Transverse colon (tissue), 4 donors: ENCODE measurements around the gene TOLLIP. TPM values are rescaled to one million over a fixed set of nuclear protein-coding genes. Genes with fewer than 3 reads are reported as not detected.

ENCODE experiments used
- DNase-seq: peaks from one replicate; pipeline ENCODE4 v3.0.0-alpha.2; 2019
- H3K27ac ChIP-seq, 4 donors: fragments of 200-600 bp; sonication (generic); 2 replicates each; pipeline ENCODE4 v1.5.1; 2016 to 2018; ENCODE audit warnings: inconsistent platforms in 4 of 4
- H3K27me3 ChIP-seq: fragments of 200-600 bp; sonication (generic); 2 replicates; pipeline ENCODE4 v1.5.1; 2017; ENCODE audit warnings: inconsistent platforms
- H3K36me3 ChIP-seq, 4 donors: fragments of 200-600 bp; sonication (generic); 2 replicates each; pipeline ENCODE4 v1.5.1; 2017 to 2019; ENCODE audit warnings: inconsistent platforms in 4 of 4
- H3K4me1 ChIP-seq, 4 donors: fragments of 200-600 bp; sonication (generic); 2 replicates each; pipeline ENCODE4 v1.5.1; 2017 to 2020; ENCODE audit warnings: inconsistent platforms in 4 of 4
- H3K4me3 ChIP-seq, 4 donors: fragments of 200-600 bp; sonication (generic); 1 replicate in 1 of 4; 2 replicates in 3 of 4; pipeline versions ENCODE4 v1.5.1 to v1.6.1; 2017 to 2019; ENCODE audit warnings: inconsistent platforms in 4 of 4
- H3K9me3 ChIP-seq, 2 donors: fragments of 200-600 bp; sonication (generic); 2 replicates each; pipeline ENCODE4 v1.5.1; 2017 to 2019; ENCODE audit warnings: inconsistent platforms in 2 of 2
- EP300 ChIP-seq: sonication (generic); formaldehyde crosslinking; IDR thresholded peaks from one replicate; pipeline ENCODE4 v1.6.1; 2017; ENCODE audit warnings: antibody characterized with exemption, low read depth
- POLR2A ChIP-seq: fragments of 450-650 bp; IDR thresholded peaks from one replicate; pipeline ENCODE4 v1.6.1; 2016; ENCODE audit warnings: antibody characterized with exemption, mild to moderate bottlenecking, moderate library complexity
- POLR2AphosphoS5 ChIP-seq, 3 donors: sonication (generic); formaldehyde crosslinking; IDR thresholded peaks; one replicate each; pipeline ENCODE4 v1.6.1; 2016; ENCODE audit warnings: antibody characterized with exemption in 3 of 3
- WGBS, 2 donors: methylation state at CpG; one replicate each; pipeline ENCODE4 v1.1.5; 2018; ENCODE audit warnings: low coverage in 1 of 2; 5-methylcytosine and 5-hydroxymethylcytosine counted together
- in situ Hi-C, 4 donors: fragments of 200-750 bp; cut with MboI; loops; one replicate each; pipeline versions ENCODE4 v1.15.0 to v1.15.1; 2017; ENCODE audit warnings: low sequenced_read_pairs in 3 of 4, low pct_ligation_motif_present in 1 of 4, low pct_unique_long_range_greater_than_20kb in 1 of 4
- intact Hi-C: fragments of 100-400 bp; cut with DNase I; formaldehyde crosslinking; loops from one replicate; pipeline ENCODE4 v1.15.1; 2023; ENCODE audit warnings: low total_unique reads
- total RNA-seq, 4 donors: library from RNA; depleted of rRNA; stranded (reverse); fragments of >200 nt; gene quantifications; one replicate each; pipeline ENCODE4 v1.1.0, GENCODE V29; 2016
- TF ChIP-seq, protein P1 (sequence below), 5 experiments: fragments of 200-600 bp in 3 of 5; fragments of 450-650 bp in 2 of 5; sonication (generic) in 3 of 5; IDR thresholded peaks; 1 replicate in 2 of 5; 2 replicates in 3 of 5; pipeline ENCODE4 v1.5.1; 2016 to 2017; ENCODE audit warnings: antibody characterized with exemption in 5 of 5, inconsistent platforms in 3 of 5, mild to moderate bottlenecking in 2 of 5, moderate library complexity in 1 of 5

The TOLLIP gene
- total RNA-seq, 4 donors from 2014 or later: 25.9 to 132 (median 50.4) TPM

DNA sequence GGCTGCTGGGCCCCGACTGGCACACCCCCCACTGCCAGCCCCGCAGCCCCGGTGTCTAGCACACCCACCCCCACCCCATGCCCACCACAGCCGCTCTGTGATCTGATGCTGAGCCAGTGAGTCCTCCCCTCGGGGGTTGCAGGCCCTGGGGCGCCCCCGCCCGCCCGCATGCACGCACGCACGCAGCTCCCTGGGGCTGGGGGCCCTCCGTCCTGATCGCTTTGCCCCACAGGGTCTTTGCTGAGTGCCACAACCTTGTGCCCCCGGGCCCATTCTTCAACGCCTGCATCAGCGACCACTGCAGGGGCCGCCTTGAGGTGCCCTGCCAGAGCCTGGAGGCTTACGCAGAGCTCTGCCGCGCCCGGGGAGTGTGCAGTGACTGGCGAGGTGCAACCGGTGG, 54.3 kb downstream of the TOLLIP start:
- Histone ChIP-seq H3K36me3 (no peaks in the 10 kb centered on the region), H3K27me3 (no peaks in the 10 kb centered on the region), H3K27ac (no peak overlapping the region), H3K4me1 (peaks cover 0 to 2% (median 0%) of the 10 kb centered on the region in 4 donors), H3K4me3 (no peak overlapping the region), H3K9me3 (no peaks in the 10 kb centered on the region)
- in situ Hi-C loops: no loop called here
- no peak for DNase-seq
- TF ChIP-seq POLR2AphosphoS5 (IDR thresholded peaks at IDR 0.05) (no peak), EP300 (no peak), POLR2A (no peak)
- TF ChIP-seq, protein P1, sequence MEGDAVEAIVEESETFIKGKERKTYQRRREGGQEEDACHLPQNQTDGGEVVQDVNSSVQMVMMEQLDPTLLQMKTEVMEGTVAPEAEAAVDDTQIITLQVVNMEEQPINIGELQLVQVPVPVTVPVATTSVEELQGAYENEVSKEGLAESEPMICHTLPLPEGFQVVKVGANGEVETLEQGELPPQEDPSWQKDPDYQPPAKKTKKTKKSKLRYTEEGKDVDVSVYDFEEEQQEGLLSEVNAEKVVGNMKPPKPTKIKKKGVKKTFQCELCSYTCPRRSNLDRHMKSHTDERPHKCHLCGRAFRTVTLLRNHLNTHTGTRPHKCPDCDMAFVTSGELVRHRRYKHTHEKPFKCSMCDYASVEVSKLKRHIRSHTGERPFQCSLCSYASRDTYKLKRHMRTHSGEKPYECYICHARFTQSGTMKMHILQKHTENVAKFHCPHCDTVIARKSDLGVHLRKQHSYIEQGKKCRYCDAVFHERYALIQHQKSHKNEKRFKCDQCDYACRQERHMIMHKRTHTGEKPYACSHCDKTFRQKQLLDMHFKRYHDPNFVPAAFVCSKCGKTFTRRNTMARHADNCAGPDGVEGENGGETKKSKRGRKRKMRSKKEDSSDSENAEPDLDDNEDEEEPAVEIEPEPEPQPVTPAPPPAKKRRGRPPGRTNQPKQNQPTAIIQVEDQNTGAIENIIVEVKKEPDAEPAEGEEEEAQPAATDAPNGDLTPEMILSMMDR (IDR thresholded peaks at IDR 0.05): no peak
- WGBS, 2 donors: 91% methylated on average over 19 of the region's 24 CpGs; no CpG with 5 or more reads in 1 of the 2 donors
- intact Hi-C loops: no loop called here

DNA sequence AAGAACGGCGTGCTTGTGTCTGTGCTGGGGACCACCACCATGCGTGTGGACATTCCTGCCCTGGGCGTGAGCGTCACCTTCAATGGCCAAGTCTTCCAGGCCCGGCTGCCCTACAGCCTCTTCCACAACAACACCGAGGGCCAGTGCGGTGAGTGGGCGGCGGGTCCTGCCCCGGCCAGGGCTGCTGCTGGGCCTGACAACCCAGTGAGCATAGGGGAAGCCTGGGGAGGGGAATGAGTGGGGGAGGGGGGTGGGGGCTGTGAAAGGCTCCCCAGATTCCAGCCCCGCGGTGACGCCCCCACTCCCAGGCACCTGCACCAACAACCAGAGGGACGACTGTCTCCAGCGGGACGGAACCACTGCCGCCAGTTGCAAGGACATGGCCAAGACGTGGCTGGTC, 54.7 kb downstream of the TOLLIP start:
- 92% methylated on average over 15 of the region's 19 CpGs; no CpG with 5 or more reads in 1 of the 2 donors for WGBS, 2 donors

DNA sequence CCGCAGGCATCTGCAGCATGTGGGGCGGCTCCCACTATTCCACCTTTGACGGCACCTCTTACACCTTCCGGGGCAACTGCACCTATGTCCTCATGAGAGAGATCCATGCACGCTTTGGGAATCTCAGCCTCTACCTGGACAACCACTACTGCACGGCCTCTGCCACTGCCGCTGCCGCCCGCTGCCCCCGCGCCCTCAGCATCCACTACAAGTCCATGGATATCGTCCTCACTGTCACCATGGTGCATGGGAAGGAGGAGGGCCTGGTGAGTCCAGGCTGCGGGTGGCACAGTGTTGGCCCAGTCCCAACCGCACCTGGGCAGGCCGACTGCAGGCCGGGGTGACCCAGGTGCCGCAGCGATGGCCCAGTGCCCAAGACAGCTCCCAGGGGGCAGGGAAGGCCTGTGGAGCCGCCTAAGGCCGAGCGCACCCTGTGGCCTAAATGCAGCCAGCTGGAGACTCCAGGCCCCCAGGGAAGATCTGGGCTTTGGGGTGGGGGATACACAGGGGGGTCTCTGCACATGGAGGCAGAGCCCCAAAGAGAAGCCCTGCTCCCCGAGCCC, 55.3 kb downstream of the TOLLIP start:
- H3K4me1 ChIP-seq: no peaks in the 10 kb centered on the region
- no peak overlapping the region for H3K4me3 ChIP-seq
- TF ChIP-seq EP300 (no peak), POLR2AphosphoS5 (IDR thresholded peaks at IDR 0.05) (no peak), POLR2A (no peak)
- TF ChIP-seq, protein P1 (IDR thresholded peaks at IDR 0.05): no peak
- WGBS, 2 donors: 89% methylated on average over 22 of the region's 22 CpGs; no CpG with 5 or more reads in 1 of the 2 donors
- H3K36me3 ChIP-seq: no peaks in the 10 kb centered on the region
- intact Hi-C loops (no loop called here), in situ Hi-C loops (no loop called here)
- no peak overlapping the region for H3K27ac ChIP-seq
- H3K27me3 ChIP-seq: no peaks in the 10 kb centered on the region
- no peaks in the 10 kb centered on the region for H3K9me3 ChIP-seq
- DNase-seq: no peak

More for the DNA sequence above, 54.7 kb downstream of the TOLLIP start:
- no peaks in the 10 kb centered on the region for H3K36me3 ChIP-seq
- H3K4me1 ChIP-seq: no peaks in the 10 kb centered on the region
- H3K27ac ChIP-seq: no peak overlapping the region
- H3K4me3 ChIP-seq: no peak overlapping the region
- in situ Hi-C loops (no loop called here), intact Hi-C loops (no loop called here)
- H3K9me3 ChIP-seq: no peaks in the 10 kb centered on the region
- no peaks in the 10 kb centered on the region for H3K27me3 ChIP-seq
- TF ChIP-seq, protein P1 (IDR thresholded peaks at IDR 0.05): no peak
- TF ChIP-seq EP300 (no peak), POLR2AphosphoS5 (IDR thresholded peaks at IDR 0.05) (no peak), POLR2A (no peak)
- DNase-seq: no peak

DNA sequence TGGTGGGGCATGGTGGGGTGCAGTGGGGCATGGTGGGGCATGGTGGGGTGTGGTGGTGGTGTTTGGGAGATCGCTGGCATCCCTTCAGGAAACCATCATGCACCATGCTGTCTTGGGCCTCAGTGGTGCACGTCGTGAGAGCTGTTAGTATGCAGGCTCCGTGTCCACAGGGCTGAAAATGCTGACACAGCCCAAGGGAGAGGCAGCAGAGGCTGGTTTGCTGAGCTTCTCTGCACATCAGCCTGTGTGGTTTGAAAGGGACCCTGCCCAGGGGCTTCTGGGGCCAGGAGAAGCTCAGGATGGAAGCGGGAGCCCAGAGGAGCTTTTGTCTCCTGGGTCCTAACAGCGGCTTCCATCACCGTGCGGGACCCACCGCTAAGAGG, 56.3 kb downstream of the TOLLIP start:
- DNase-seq: no peak
- 66% methylated on average over 4 of the region's 9 CpGs; no CpG with 5 or more reads in 1 of the 2 donors for WGBS, 2 donors
- H3K9me3 ChIP-seq: no peaks in the 10 kb centered on the region
- H3K27me3 ChIP-seq: no peaks in the 10 kb centered on the region
- intact Hi-C loops: no loop called here
- H3K36me3 ChIP-seq: no peaks in the 10 kb centered on the region
- H3K4me3 ChIP-seq: no peak overlapping the region
- H3K27ac ChIP-seq: no peak overlapping the region
- in situ Hi-C loops: no loop called here
- TF ChIP-seq POLR2A: no peak
- TF ChIP-seq, protein P1 (IDR thresholded peaks at IDR 0.05): no peak
- H3K4me1 ChIP-seq: no peaks in the 10 kb centered on the region
